Measurements from ENCODE around the gene PDP2.

GRCh38 chr16:66849021-66849420 is 31.3 kb upstream of the PDP2 start:
- TF ChIP-seq CTCF (IDR thresholded peaks at IDR 0.05) (no peak), POLR2A (IDR thresholded peaks at IDR 0.05) (no peak), EP300 (IDR thresholded peaks at IDR 0.05; ENCODE audit: low read depth) (no peak), POLR2AphosphoS5 (IDR thresholded peaks at IDR 0.05) (no peak)

Measured in transverse colon (tissue), 4 donors.